Right cardiac atrium (tissue), 5 donors: Measurements from ENCODE around the gene DAB1. TPM values are rescaled to one million over a fixed set of nuclear protein-coding genes. Genes with fewer than 3 reads are reported as not detected.

ENCODE experiments used
- ATAC-seq, 2 donors: fragments of 200-7000 bp; cut with Tn5 transposase; one replicate each; pipeline versions ENCODE4 v1.8.0 to v1.9.1; 2020; ENCODE audit warnings: moderate library complexity in 2 of 2, mild to moderate bottlenecking in 1 of 2
- DNase-seq, 3 donors: peaks; one replicate each; pipeline ENCODE4 v3.0.0-alpha.2; 2020
- H3K27ac ChIP-seq: one replicate; pipeline ENCODE4 v1.5.1; 2013; ENCODE audit warnings: mild to moderate bottlenecking, low read length, control low read depth, moderate library complexity
- H3K27me3 ChIP-seq: one replicate; pipeline ENCODE4 v1.6.1; 2013; ENCODE audit not compliant: control insufficient read depth, insufficient read depth
- H3K4me1 ChIP-seq: one replicate; pipeline ENCODE4 v1.6.1; 2013; ENCODE audit warnings: low read length; ENCODE audit not compliant: control insufficient read depth, insufficient read depth
- H3K4me3 ChIP-seq: one replicate; pipeline ENCODE4 v1.5.1; 2013; ENCODE audit warnings: low read length, control low read depth
- H3K9me3 ChIP-seq: one replicate; pipeline ENCODE4 v1.6.1; 2013; ENCODE audit warnings: low read length; ENCODE audit not compliant: control insufficient read depth
- WGBS: extraction: QIAGEN DNeasy Blood & Tissue Kit; methylation state at CpG from one replicate; pipeline ENCODE4 v1.1.7; 2013; 5-methylcytosine and 5-hydroxymethylcytosine counted together
- intact Hi-C, 4 donors: fragments of 100-400 bp; cut with DNase I; formaldehyde crosslinking; loops; one replicate each; pipeline versions ENCODE4 v1.11.0 to v1.14.0; 2022 to 2023
- polyA plus RNA-seq: library from polyadenylated mRNA; stranded (reverse); fragments of 200-250 nt; gene quantifications from one replicate; pipeline ENCODE4 v1.2.3, GENCODE V29; 2013
- total RNA-seq, 4 donors: library from RNA; stranded (reverse); fragmentation: NEBNext Ultra II Directional; extraction: Animal tissue kit (Norgen Biotek cat#: 25700); gene quantifications; one replicate each; pipeline ENCODE4 v1.2.1, GENCODE V29; 2021
- donor health status: healthy with polysubstance abuse.
- donor health status: DM: no; HTN: yes; CAD: no.
- donor health status: DM: no; HTN: no; CAD: no.
- donor health status: DM: no; HTN: yes; CAD: no; lungs with severe emphysema.
- donor health status: DM: yes; HTN: yes; CAD: no.

The DAB1 gene
- total and polyA plus RNA-seq, 5 donors, result 2.5 to 10.8 (median 8.7) TPM

GRCh38 chr1:57447551-57447950, 23.7 kb upstream of the DAB1 start:
- WGBS, result 82% methylated on average over 3 of the region's 3 CpGs
- intact Hi-C loops, result no loop called here
- no peak for DNase-seq

GRCh38 chr1:57443004-57443403, 19.1 kb upstream of the DAB1 start:
- H3K4me1 ChIP-seq, result no peaks in the 10 kb centered on the region
- no peak overlapping the region for H3K27ac ChIP-seq
- no peak for DNase-seq
- ATAC-seq, result peak; percentile 38 to 52
- intact Hi-C loops, result no loop called here
- H3K27me3 ChIP-seq, result no peaks in the 10 kb centered on the region
- H3K4me3 ChIP-seq, result no peak overlapping the region
- no peaks in the 10 kb centered on the region for H3K9me3 ChIP-seq

More at GRCh38 chr1:57447551-57447950, 23.7 kb upstream of the DAB1 start:
- ATAC-seq, result no peak
- no peak overlapping the region for H3K4me3 ChIP-seq
- H3K27me3 ChIP-seq, result no peaks in the 10 kb centered on the region
- no peaks in the 10 kb centered on the region for H3K4me1 ChIP-seq
- no peaks in the 10 kb centered on the region for H3K9me3 ChIP-seq
- no peak overlapping the region for H3K27ac ChIP-seq

GRCh38 chr1:57440096-57440495, 16.2 kb upstream of the DAB1 start:
- Histone ChIP-seq H3K4me3 (no peak overlapping the region), H3K27me3 (no peaks in the 10 kb centered on the region), H3K4me1 (no peaks in the 10 kb centered on the region), H3K9me3 (no peaks in the 10 kb centered on the region), H3K27ac (no peak overlapping the region)
- 82% methylated on average over 1 of the region's 1 CpG for whole genome bisulfite sequencing
- intact Hi-C loops, result no loop called here
- no peak for DNase-seq
- ATAC-seq, result no peak

- H3K4me3 ChIP-seq, result no peak overlapping the region
- WGBS, result 52% methylated on average over 5 of the region's 5 CpGs
- intact Hi-C loops, result no loop called here
- no peaks in the 10 kb centered on the region for H3K4me1 ChIP-seq
- ATAC-seq, result no peak
- no peak for DNase-seq
- H3K9me3 ChIP-seq, result no peaks in the 10 kb centered on the region
- no peaks in the 10 kb centered on the region for H3K27me3 ChIP-seq
- H3K27ac ChIP-seq, result no peak overlapping the region
Observed at GRCh38 chr1:57431400-57431799, 7.5 kb upstream of the DAB1 start.

- Histone ChIP-seq H3K9me3 (no peaks in the 10 kb centered on the region), H3K4me1 (no peaks in the 10 kb centered on the region), H3K27ac (no peak overlapping the region), H3K4me3 (peak overlapping the region; percentile 69), H3K27me3 (no peaks in the 10 kb centered on the region)
- 1% methylated on average over 63 of the region's 63 CpGs for WGBS
- ATAC-seq, result peak; percentile 57 to 67
- DNase-seq, result peak; percentile 20 to 80 (median 52)
- intact Hi-C loops, result loop anchor here in 2 of 4 donors (10.0 kb wide), 1 partner anchor 620 kb away; no protein-coding TSS in a partner anchor
Observed at GRCh38 chr1:57424231-57425027, 569 bp upstream of the DAB1 start.

- DNase-seq (peak in 2 of 3 donors; percentile 29 to 48), ATAC-seq (peak in 1 of 2 donors; percentile 33)
- Histone ChIP-seq H3K27me3 (no peaks in the 10 kb centered on the region), H3K4me1 (no peaks in the 10 kb centered on the region), H3K4me3 (peak overlapping the region; percentile 69), H3K9me3 (no peaks in the 10 kb centered on the region), H3K27ac (no peak overlapping the region)
- intact Hi-C loops, result loop anchor here in 2 of 4 donors (10.0 kb wide), 1 partner anchor 622 kb away; no protein-coding TSS in a partner anchor
- 1% methylated on average over 36 of the region's 36 CpGs for WGBS
Observed at GRCh38 chr1:57423135-57423655, 665 bp downstream of the DAB1 start.

GRCh38 chr1:57422271-57423134, 1.4 kb downstream of the DAB1 start:
- Histone ChIP-seq H3K4me1 (no peaks in the 10 kb centered on the region), H3K4me3 (peak overlapping the region; percentile 69), H3K27ac (no peak overlapping the region), H3K9me3 (no peaks in the 10 kb centered on the region), H3K27me3 (no peaks in the 10 kb centered on the region)
- WGBS, result under 1% methylated on average over 66 of the region's 66 CpGs
- peak; percentile 52 for ATAC-seq
- DNase-seq, result peak in 2 of 3 donors; percentile 42 to 66
- intact Hi-C loops, result loop anchor here in 2 of 4 donors (10.0 kb wide), 1 partner anchor 622 kb away; no protein-coding TSS in a partner anchor

- H3K4me1 ChIP-seq, result no peaks in the 10 kb centered on the region
- no peaks in the 10 kb centered on the region for H3K27me3 ChIP-seq
- peak overlapping the region; percentile 69 for H3K4me3 ChIP-seq
- WGBS, result 6% methylated on average over 10 of the region's 10 CpGs
- H3K27ac ChIP-seq, result no peak overlapping the region
- DNase-seq, result no peak
- no peaks in the 10 kb centered on the region for H3K9me3 ChIP-seq
- ATAC-seq, result no peak
- intact Hi-C loops, result loop anchor here in 2 of 4 donors (10.0 kb wide), 1 partner anchor 623 kb away; no protein-coding TSS in a partner anchor
Observed at GRCh38 chr1:57421806-57422205, 2.1 kb downstream of the DAB1 start.

GRCh38 chr1:57420981-57421785, 2.7 kb downstream of the DAB1 start:
- no peaks in the 10 kb centered on the region for H3K9me3 ChIP-seq
- DNase-seq, result no peak
- no peak for ATAC-seq
- H3K4me1 ChIP-seq, result no peaks in the 10 kb centered on the region
- intact Hi-C loops, result loop anchor here in 2 of 4 donors (10.0 kb wide), 1 partner anchor 624 kb away; no protein-coding TSS in a partner anchor
- H3K27me3 ChIP-seq, result no peaks in the 10 kb centered on the region
- H3K27ac ChIP-seq, result no peak overlapping the region
- peak overlapping the region; percentile 69 for H3K4me3 ChIP-seq
- 25% methylated on average over 9 of the region's 9 CpGs for WGBS

- ATAC-seq (no peak), DNase-seq (no peak)
Observed at GRCh38 chr1:57418971-57419370, 4.9 kb downstream of the DAB1 start.

More at GRCh38 chr1:57418971-57419370, 4.9 kb downstream of the DAB1 start:
- intact Hi-C loops, result loop anchor here in 1 of 4 donors (5.0 kb wide), 1 partner anchor 307 kb away; no protein-coding TSS in a partner anchor
- Histone ChIP-seq H3K9me3 (no peaks in the 10 kb centered on the region), H3K27ac (no peak overlapping the region), H3K4me3 (no peak overlapping the region), H3K4me1 (no peaks in the 10 kb centered on the region), H3K27me3 (no peaks in the 10 kb centered on the region)
- 69% methylated on average over 4 of the region's 4 CpGs for WGBS
